NCI-H2029 treated with DMSO at 0.1 percent for 48 hours (cell line): ENCODE data around the gene NLE1.
A peak's percentile ranks its signal among the peaks of the same experiment; 100 is the strongest.

Experiments
- DNase-seq: peaks from one replicate; lab custom pipeline; 2025; lab: John Stamatoyannopoulos, UW

The NLE1 gene

DNA sequence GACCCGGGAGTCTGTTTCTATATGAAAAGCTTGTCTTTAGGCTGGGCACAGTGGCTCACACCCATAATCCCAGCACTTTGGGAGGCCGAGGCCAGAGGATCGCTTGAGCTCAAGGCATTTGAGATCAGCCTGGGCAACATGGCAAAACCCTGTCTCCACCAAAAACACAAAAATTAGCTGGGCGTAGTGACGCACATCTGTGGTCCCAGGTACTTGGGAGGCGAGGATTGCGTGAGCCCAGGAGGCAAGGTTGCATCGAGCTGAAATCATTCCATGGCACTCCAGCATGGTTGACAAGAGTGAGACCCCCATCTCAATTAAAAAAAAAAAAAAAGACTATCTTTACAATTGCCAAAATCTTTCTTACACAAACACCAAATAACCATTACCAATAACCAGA is 55.9 kb downstream of the NLE1 start:
- DNase-seq, result no peak

DNA sequence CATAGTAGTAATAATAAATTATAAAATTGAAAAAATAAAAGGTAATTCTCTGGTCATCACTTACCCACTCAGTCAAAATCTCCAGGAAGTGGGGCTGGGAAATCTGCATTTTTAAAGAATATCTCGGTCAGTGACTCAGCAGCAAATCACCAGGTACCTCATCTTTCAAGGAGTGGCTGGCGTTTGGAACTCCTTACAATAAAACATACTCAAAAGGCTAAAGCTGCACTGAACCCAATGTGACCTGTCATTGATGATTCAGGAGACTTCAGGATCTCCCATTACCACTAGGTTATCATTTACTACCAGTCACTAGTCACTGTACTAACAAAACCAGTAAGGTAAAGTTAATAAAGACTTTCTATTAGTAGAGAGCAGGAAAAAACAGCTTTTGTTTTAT is 57.1 kb downstream of the NLE1 start:
- DNase-seq, result no peak

DNA sequence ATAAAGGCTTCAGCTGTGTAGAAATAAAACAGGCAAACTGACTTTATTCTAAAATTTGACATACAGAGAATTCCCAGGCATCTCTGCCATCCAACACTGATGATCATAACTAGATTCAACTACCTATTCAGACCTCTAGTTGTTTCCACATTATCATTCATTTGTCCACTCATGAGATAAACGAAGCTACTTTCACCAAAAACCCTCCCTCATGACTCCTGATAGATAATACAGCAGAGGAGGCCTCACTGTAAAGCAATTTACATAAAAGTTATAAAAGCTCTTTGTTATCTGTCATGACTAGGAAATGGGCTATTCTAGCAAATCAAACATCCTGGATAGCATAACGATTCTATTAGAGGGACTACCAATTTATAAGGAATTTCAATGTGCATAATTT is 59.0 kb downstream of the NLE1 start:
- DNase-seq, result no peak

DNA sequence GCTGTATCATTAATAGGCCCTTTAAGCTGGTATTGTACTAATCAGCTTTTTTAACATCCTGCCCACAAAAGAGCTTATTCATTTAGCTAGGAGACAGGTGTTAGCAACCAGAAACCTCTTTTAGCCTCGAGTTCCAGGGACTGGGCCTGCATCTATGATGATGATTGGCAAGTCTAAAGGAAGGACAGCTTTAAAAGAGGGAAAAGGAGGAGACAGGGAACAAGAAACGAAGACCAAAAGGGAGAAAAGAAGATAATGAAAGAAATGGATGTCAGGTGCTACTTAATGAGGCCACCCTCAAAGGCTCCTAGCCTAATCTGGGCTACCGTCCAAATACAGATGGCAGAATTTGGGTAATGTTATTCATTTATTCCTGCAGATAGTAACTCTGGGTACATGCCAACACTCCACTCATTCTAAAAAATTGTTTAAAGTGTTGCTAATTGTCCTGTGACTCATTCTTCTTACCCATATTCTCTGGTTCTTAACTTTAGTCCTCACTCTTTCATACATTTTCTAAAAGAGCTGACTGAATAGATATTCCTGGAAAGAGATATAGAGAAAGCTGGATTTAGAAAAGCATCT is 59.9 kb downstream of the NLE1 start:
- DNase-seq, result peak; percentile 29

DNA sequence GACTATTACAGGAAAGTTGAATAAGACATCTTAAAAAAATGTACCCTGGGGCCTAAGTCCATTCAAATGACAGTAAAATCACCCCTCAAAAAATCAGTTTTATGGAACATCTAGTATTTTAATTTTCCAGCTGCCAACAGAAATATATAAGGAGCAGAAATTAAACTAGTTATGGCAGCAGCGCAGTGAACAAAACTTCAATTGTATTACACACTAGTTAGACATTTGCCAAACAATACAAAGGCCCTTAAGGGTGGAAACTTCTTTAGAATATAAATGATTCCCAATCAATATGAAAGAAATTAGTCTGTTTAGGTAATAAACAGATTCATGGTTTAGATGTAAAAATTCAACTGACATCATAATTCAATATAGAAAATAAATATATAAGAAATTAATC is 60.5 kb downstream of the NLE1 start:
- DNase-seq, result no peak

DNA sequence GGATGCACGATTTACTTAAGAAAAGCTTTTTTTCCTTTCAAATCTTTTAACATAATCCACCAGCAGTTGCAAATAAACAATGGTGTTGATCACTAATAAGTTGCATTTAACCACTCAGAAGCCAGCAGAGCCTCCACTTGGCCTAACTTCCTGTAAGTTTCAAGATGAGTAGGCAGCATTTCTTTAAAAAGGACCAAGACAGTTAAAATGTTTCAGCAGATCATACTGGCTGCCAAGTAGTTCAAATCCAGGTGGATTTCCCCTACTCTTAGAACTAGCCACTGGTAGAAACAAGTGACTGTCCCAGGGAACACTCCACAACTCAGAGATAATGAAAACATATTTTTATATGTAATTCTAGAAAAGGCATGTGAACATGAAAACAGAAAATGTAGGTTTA is 61.6 kb downstream of the NLE1 start:
- no peak for DNase-seq

DNA sequence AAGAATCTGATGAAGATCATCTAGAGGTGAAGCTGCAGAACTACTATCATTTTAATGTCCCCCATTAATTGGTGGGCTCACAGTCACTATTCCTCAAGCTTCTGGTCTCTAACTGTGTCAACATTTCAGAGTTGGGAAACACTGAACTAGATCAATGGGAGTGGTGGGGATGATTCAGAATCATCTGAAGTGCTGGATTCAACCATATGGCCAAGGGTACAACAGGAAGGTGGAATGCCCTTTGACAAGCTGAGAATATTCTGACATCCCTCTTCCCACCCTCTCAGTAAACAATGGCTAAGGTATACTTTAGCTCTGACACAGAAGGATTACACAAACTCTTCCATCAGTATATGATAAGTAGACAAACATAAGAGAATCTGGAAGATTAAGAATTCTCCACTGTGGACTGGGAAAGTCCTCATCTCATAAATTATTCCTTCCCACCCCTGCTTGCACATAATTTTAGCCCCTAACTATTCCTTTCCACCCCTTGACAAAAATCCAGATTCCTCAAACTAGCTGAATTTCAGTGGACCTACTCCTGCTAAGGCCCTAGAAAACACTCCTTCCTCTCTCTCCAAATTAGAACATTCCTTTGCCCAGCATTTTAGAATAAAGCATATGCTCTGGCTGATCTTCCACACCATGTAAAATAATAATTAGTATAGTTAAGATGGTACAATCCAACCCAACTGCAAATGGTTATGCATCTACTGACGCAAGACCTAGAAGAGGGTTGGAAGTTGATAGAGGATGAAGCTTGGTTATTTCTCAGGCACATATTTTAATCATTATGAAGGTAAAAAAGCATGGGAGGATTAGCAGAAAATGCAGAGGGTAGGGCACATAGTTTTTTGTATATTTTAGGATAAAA is 62.3 kb downstream of the NLE1 start:
- no peak for DNase-seq
